Activated CD4-positive, CD25-positive, alpha-beta regulatory T cell treated with anti-CD3 and anti-CD28 coated beads, Interleukin-2, amount 50 U/mL, for 16 hours (primary cell): ENCODE data around the gene ZRANB1.

Source experiments
- DNase-seq: peaks from one replicate; pipeline ENCODE4 v3.0.0-alpha.2; 2020; ENCODE audit warnings: low read depth, low spot score

ZRANB1 gene

DNA sequence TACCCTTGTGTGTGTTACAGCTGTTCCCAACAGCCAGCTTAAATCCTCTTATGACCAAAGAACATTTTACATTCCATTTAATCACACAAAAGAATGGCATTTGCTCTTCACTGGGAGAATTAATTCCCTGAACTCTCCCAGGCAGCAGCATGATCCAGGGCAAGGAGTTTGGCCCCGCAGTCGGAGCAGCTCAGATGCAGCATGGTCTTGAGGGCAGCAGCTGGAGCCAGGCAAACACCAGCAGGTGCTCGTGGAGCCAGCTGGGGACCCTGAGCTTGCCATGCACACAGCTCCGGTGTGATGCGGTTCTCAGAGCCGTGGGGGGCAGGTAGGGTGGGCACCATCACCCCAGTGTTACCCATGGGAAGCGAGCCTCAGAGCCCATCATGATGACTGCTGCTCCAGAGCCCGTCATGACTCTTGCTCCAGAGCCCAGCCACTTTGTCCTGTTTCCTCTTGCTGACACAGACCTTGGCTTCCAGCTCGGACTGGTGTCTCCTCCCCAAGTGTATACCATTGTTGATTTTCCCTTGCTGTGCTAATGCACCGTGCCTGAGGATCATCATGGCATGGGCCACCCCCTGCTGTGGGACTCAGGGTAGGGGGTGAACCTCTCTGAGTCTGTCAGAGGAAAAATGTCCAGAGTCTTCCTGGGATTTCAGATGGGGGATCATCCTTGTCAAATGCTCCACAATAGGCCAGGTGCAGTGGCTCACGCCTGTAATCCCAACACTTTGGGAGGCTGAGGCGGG, 75.8 kb downstream of the ZRANB1 start:
- DNase-seq: no peak

DNA sequence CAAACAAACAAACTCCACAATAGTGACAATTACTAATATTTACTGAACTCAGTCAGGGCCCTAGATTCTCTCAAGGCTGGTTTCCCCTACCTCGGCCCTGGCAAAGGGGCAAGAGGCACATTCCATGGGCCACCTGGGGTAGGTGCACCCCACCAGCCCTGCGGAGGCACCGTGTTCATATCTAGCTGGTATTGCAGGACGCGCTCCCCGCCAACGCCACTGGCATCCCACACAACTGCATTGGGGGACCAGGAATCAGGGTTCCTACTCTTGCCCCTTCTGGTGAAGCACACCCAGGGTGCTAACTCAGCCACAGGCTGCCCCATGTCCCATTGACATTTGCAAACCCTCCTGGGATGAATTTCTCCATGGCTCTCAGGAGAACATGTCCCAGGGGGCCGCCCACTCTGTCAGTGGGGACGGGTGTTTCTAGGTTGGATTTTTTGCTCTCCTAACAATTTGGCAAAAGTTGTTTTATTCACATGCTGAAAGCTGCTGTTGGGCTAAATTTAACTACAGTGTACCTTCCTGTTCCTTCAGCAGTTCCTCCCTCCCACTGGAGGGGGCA, 76.7 kb downstream of the ZRANB1 start:
- DNase-seq: no peak

DNA sequence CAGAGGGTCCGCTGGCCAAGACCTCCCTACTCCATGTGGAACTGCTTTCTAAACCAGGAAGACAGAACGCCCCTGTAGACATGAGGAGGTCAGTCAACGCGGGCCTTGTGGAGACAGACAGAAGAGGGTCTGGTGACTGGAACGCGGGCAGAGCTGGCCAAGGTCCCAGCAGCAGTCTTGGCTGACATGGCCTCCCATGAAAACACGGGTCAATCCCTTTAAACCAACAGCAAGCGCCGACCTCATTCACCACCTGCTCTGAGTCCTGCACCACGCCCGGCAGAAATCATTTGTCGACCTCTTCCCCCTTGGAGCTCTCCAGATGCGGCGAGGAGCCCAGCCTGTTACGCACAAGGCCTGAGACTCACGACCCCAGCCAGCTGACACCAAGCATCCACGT, 78.5 kb downstream of the ZRANB1 start:
- no peak for DNase-seq

DNA sequence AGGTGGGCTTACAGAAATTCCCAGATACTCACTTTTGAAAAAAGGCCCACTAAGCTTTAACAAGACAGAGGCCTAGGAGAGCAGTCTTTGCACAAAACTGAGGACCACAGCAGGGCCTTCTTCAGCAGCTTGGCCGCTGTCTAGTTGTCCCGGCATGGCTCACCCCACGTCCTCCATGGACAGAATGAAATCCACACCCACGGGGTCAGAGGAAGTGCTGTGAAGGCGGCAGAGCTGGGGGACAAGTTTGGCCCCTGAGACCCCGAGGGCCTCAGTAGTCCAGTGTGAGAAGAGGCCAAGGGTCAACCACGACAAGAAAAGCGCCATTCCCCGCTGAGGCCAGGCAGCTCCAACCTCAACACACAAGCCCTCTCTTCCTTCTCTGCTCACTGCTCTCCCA, 78.9 kb downstream of the ZRANB1 start:
- no peak for DNase-seq

DNA sequence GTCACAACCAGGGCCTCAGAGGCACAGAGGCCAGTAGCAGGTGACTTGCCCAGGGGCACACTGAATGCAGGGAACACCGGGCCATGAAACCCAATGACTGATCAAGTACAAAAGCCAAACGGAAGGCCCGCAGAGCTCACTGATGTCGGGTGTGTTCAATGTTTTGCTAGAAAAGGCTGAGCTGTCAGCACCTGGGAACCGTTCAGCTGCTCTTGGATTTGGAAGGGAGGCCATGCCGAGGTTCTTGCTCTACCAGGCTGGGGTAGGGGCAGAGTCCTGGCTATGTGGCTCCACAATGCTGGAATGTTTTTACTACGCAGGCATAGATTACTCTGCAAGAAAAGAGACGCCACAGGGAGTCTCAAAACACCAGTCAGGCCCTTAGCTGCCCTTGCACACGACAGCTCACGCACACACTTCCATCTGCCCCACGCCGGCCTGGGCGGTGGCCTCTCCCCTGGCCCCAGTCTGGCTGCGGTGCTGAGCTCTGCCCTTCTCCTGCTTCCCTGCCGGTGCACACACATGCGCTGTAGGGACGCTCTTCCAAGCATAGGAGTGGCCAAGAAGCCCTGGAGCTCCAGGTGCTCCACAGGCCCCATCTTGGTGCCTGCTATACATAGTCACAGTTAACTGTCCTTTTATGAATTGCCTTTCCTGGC, 79.9 kb downstream of the ZRANB1 start:
- DNase-seq: no peak

DNA sequence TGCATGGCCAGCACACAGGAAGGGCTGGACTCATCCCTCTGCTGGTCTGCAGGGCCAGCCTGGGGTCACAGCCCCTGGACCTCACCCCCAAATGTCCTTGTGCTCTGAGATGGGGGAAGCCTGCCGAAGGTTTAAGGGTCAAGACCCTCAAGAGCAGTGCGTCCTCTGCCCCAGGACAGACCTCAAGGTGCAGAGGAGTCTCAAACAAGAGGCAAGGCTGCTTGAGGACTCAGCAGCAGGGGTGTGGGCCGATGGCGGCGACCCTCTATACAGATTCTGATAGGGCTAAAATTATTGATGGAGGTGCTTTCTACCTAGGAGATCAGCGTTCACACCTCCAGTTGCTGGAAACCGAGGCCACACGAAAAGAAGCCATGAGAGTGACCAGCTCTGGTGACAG, 80.7 kb downstream of the ZRANB1 start:
- DNase-seq: no peak

DNA sequence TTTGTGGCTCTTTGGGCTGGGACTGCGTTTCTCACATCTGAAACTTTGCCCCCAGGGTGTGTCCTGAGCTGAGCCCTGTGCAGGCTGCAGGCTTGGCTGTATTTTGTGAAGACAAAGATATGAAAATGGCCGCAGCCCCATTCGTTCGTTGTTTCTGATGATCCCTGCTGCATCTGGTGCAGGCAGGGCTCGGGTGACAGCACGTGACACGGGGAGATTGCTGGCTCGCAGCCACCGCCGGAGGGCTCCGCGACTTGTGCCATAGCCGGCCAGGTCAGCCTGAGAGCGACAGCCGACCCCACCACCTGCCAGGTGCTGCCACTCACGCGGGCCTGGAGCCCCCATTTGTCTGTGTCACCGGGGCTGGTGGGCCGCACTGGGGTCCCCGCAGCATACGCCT, 81.3 kb downstream of the ZRANB1 start:
- DNase-seq: no peak

DNA sequence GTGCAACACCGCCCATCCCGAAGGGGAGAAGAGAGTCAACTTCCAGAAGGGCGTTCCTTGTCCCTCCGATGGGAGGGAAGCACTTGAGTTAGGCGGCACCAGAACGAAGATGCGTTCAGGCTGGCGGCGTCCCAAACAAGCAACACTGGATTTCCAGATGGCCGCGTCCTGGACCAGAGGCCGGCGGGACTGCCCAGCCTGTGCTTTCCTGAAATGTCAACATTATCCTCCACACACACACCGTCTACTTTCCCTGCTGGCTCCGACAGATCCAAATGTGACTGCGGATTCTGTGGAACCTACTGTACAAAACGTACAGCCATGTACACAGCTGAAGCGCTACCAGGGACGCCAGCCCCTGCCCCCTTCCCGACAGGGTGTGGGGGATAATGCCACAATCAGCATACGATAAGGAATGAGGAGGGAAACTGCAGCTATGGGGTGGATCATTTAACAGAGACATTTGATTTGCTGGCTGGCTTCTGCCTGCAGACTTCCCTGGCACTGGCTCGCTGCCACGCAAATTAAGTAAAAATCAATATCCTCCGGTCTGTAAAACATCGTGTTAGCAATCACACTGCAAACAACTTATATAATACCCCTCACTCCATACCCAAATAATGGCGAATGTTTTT, 82.1 kb downstream of the ZRANB1 start:
- DNase-seq: no peak

DNA sequence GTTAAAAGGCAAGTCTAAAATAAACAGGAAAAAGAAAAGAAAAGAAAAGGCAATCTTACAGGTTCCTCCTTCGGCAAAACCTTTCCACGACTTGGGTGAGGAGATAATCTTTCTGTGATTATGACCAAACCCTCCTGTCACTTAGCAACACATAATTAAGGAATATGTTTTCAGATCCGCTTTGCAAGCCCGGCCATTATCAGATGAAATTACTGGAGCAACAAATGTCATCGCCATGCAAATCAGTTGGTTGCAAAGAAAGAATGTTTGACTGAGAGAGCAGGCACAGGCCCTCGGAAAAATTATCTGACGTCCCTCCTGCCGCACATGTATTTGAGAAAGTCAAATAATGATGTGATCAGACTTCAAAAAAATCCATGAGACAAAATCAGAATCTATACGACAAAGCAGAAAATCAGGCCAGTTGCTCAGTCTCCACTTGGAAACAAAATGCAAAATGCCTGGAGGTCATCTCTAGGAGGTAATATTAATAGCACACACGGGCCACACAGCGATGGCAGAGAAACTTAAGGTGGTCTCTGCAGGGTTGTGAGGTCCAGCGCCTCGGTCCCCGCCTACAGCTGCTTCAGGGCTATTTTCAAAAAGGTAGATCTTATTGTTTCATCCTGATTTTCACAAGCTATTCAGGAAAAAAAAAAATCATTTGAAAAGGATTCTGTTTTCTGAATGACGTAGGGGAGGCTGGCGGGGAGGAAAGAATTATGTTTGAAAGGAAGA, 82.7 kb downstream of the ZRANB1 start:
- DNase-seq: no peak

DNA sequence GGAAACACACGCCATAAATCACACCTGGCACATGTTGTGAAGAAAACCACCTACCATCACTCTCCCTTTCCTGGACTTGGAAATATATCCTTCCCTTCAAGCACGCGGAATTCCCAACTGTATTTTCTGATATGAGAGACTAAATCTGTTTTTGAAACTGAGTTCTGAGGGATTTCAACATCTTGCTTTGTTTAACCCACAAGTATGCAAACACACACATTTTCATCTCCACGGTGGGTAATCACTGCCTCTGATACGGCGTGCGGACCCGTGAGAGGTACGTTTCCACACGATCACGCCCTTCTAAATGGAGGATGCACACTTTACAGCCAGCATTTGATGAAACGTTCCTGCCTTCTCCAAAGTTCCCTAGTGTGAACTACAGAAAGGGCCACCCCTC, 83.4 kb downstream of the ZRANB1 start:
- no peak for DNase-seq

DNA sequence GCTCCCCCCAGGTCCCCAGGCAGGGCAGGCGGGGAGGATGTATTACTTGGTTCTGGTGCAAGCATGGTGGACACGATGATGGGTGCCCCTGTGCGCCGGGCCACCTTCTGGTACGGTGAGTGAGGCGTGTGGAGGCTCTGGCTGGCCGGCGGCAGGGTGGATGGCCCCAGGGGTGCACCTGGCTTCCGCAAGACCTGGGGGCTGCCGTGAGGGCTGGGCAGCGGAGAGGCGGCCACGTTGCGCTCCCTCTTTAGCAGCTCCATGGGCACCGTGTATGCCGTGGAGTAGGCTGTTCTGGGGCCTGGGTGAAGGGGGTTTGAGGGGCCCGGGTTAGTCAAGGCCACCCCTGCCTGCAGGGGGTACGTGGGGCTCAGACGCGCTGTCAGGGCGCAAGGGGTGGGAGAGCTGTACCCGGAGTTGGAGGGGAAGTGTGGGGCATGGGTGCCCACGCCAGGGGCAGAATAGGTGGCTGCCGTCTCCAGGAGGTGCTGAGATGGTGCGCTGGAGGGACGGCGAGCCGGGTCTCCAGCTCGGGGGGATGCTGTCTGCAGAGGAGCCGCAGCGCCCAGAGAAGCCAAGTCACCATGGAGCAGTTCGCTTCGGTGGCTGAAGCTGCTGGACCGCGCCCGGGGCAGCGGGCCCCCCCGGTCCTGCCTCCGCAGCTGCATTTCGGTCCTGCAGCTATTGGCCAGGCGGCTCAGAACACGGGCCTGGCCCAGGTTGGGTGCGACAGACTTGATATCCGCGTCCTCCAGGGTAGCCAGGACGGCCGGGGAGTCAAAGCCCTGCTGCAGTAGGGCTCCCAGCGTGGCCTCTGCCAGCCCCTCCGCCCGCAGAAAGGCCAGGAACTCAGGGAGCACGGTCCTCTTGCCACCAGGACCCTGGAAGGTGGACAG, 84.4 kb downstream of the ZRANB1 start:
- no peak for DNase-seq

DNA sequence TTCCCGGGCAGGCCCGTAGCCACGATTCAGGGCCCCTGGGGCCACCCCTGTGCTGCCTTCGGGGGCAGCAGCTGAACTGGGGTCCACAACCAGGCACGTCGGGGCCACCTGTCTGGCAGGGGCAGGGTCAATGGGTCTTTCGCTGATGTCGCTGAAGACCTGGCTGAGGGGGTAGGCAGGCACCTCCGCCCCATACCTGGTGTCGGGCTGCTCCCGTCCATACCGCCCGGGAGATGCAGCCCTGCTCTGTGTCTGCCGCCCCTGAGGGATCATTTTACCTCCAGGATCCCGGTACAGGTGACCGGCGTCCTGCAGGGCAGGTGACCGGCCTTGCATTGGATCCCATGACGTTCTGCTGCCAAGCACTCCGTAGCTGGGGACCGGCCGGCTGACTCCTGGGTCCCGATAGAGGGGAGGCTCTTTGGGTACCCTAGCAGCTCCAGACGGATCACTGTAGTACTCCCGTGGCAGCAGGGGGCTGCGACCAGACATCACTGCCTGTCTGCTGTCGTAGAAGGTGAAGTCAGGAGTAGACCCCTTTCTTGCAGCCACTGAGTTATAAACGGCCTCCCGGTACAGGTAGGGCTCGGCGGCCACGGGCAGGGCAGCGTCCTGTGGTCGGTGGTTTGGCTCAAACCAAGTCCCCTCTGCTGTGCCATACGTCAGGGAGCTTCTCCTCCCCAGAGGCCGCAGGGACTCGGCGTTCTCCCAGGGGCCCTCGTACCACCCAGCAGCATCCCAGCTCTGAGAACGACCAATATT, 85.2 kb downstream of the ZRANB1 start:
- no peak for DNase-seq

DNA sequence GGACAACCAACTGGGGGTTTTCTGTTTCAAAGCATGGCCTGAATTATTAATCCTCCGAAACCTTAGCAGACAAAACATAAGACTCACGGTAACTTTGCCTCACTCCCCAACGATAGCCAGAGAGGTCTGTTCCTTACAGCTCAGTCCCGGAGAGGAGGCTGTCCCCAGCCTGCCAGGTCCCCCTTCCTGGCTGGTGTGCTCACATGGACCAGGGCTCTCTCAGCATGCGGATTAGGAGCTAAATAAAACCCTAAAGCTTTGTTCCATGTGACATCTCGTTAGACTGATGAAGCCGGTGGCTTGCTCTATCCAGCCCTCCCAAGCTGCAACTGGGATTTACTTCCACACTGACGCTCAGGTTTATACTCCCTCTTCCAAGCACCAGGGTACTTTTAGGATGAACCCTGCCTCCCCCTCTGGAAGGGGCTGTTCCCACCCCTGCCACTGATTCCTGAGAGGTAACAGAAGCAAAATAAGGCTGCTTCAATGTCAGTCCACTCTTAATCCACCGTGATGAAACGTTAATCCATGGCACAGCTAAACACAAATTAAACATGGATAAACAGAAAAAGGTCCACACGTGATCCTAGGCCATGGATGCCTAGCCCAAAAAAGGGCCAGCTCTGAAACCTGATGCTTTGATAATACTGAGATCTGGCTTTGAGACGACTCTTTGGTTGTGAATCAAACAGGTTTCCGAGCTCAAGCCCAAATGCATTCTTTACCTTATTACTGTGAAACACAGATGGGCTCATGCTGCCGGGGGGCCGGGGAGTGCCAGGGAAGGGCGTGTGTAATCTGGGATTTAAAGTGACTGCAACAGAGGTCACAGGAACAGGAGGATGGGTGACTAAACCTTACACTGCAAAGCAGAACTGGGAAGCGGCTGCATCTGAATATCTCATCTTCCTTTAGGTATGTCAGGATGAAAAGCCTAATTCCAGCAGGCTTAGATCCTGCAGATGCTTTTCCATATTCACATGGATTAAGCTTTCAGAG, 86.2 kb downstream of the ZRANB1 start:
- no peak for DNase-seq

DNA sequence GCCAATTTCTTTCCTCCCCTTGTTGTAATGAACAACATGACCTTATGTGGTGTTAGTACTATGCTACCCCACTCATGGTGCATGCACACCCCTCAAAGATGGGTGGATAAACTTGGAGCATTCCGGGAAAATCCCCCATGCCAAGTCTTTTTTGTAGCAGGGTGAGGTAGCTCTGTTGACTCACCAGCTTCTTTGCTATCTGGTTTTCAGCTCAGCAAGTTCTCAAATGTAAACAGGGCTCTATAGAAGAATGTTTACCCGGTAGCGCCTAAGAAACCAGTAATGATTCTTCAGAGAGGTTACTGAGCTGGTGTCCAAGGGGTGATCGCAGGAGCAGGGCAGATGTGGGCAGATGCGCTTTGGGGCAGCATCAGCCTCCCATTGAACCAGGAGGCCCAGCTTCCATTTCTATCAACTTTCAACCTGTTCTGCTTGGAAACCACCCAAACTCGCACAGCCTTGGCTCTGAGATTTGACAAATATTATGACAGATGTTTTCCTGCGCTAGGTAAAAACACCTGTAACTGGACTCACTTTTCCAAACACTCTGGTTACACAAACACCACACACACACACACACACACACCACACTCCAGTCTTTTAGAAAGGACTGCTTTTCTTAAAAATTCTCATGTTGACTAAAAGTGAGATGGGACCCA, 87.8 kb downstream of the ZRANB1 start:
- no peak for DNase-seq

DNA sequence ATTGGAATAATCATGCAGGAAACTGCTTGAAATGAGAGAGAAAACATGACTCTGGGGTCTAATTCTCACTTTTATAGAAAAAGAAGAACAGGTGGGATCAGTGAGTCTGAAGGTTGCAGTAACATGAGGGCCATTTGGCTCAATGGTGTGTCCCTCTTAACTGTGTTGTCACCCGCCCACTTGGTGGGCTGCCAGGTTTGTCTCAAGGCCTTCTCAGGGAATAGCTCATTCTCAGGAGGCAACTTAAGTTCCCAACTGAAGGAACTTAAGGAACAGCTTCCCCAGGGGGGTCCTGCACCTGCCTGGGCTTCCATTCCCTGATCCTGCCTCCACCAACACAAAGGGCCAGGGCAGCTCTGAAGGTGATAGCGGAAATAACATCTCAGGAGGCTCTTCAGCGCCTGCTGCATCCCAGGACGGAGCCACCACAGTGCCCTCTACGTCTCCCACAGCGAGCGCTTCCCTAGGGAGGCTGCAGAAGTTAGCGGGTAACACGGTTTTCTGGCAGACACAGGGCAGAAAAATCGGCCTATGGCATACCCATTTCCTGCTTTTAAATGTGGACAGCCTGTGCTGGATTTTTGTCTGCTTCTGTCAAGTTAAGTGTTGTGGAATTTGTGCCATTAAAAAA, 88.8 kb downstream of the ZRANB1 start:
- DNase-seq: no peak

DNA sequence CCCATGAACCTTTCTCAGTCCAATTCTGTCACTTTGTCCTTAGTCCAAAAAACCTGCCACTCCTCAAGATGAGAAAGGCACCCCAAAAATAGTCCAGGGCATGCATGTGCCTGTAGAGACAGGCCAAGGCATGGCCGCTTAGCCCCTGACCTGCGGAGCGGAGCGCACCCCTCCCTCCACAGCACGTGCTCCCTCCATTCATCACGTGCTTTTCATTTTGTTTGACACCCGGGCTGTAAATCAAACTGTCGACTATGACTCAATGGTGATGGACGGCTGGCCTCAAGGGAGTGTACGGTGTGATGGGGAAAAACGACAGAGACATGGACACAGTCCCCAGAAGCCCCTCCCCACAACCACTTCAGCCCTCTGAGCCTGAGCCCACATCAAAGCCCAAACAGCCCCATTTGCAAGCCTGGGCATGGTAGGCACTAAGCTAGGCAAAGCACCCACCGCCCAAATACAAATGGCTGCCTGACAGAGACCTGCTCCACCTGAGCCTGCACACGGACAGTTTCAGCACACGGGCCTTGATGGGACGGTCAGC, 90.6 kb downstream of the ZRANB1 start:
- DNase-seq: no peak

DNA sequence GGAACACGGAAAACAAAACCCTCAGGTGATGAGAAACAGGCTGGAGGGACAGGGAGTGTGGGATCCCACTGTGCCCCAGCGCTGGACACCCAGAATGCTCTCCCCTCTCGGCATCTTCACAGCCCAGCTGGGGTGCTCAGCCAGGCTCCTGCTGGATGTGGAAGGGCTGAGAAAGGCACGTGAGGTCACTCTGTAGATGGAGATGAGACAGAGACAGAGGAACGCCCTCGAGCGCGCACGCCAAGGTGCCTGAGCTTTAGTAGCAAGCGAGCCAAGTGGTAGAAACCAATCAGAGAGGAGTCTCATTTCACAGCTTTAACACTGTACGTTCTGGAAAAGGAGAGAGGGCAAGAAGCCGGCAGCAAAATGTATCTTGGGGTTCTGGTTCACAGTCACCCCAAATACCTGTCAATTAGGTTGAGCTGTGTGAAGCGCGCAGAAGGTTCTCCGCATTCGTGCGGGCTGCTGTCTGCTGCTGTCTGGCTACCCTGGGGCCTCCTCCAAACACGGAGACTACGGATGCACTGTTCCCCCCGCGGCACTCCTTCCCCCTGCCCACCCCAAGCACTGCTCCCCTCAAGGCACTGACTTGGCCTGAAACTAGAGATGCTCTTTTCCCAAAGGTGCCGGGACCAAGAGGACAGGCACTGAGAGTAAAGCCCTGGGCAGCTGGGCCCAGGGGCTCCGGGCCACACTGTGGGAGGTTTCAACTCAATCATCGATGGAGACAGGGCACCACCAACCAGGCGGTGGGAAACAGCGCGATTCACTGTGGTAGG, 91.4 kb downstream of the ZRANB1 start:
- DNase-seq: no peak
